GM13976 (cell line): ENCODE measurements around the gene SSX2IP.
"Not testable (repeated sequence)": the region's sequence is repeated elsewhere in the genome, so short reads cannot be mapped to it uniquely, and the experiment has no call there.

ENCODE experiments used
- DNase-seq: peaks from one replicate; pipeline ENCODE4 v3.0.0; 2012; ENCODE audit warnings: low spot score
- CTCF ChIP-seq: IDR thresholded peaks from 2 replicates; pipeline ENCODE4 v1.5.1; 2012; ENCODE audit warnings: borderline replicate concordance, mild to moderate bottlenecking; ENCODE audit not compliant: insufficient read depth; ENCODE audit errors: extremely low read depth, missing control alignments, control extremely low read depth
- in situ Hi-C: fragments of 300-500 bp; cut with MboI; formaldehyde crosslinking; loops from one replicate; pipeline ENCODE4 v1.12.0; 2022; ENCODE audit warnings: low sequenced_read_pairs, mixed read lengths, inconsistent platforms; ENCODE audit not compliant: unreplicated experiment

SSX2IP gene

GRCh38 chr1:84732520-84732919 lies 42.3 kb upstream of the SSX2IP start:
- in situ Hi-C loops: no loop called here
- no peak for TF ChIP-seq CTCF

GRCh38 chr1:84731519-84731918 lies 41.3 kb upstream of the SSX2IP start:
- in situ Hi-C loops: no loop called here
- DNase-seq: no peak
- no peak for TF ChIP-seq CTCF

More at GRCh38 chr1:84732520-84732919, 42.3 kb upstream of the SSX2IP start:
- DNase-seq: no peak

GRCh38 chr1:84727711-84728110 lies 37.5 kb upstream of the SSX2IP start:
- in situ Hi-C loops, DNase-seq: not testable (repeated sequence)

GRCh38 chr1:84726593-84727499 lies 36.6 kb upstream of the SSX2IP start:
- in situ Hi-C loops: no loop called here
- no peak for DNase-seq
- no peak for TF ChIP-seq CTCF

- peak; percentile 28 for DNase-seq
- in situ Hi-C loops: no loop called here
These were observed 34.0 kb upstream of the SSX2IP start for GRCh38 chr1:84724128-84724860.

GRCh38 chr1:84722794-84723193 lies 32.5 kb upstream of the SSX2IP start:
- TF ChIP-seq CTCF: no peak
- in situ Hi-C loops: no loop called here
- DNase-seq: no peak

More at GRCh38 chr1:84724128-84724860, 34.0 kb upstream of the SSX2IP start:
- peak; percentile 23 for TF ChIP-seq CTCF

GRCh38 chr1:84721872-84722271 lies 31.6 kb upstream of the SSX2IP start:
- in situ Hi-C loops, DNase-seq: not testable (repeated sequence)
